IMR-90 (cell line): Measurements from ENCODE around the gene RFX4. TPM values are rescaled to one million over a fixed set of nuclear protein-coding genes. Genes with fewer than 3 reads are reported as not detected.

Source experiments
- ATAC-seq: fragments of 200-7000 bp; cut with Tn5 transposase; 2 replicates; pipeline ENCODE4 v1.9.1; 2020; ENCODE audit warnings: low read depth, mild to moderate bottlenecking, moderate library complexity
- BruUV-seq: library from RNA; stranded (reverse); fragments of 400-500 nt; replicated peaks from 2 replicates; lab custom pipeline; 2021; lab: Mats Ljungman, UMichigan
- CTCF ChIA-PET: fragments of 300-600 bp; formaldehyde crosslinking; extraction: SDS; loops from one replicate; lab custom pipeline; 2021; ENCODE audit warnings: antibody characterized with exemption; lab: Yijun Ruan, JAX
- POLR2A ChIA-PET: fragments of 300-600 bp; sonication (Branson Sonifier 250); formaldehyde crosslinking; loops from one replicate; lab custom pipeline; 2022; ENCODE audit warnings: antibody characterized with exemption; ENCODE audit not compliant: unreplicated experiment; lab: Charles Lee
- DNase-seq: peaks from one replicate; pipeline ENCODE4 v3.0.0; 2013
- H2AFZ ChIP-seq: replicated peaks from 2 replicates; pipeline ENCODE3; 2013; ENCODE audit warnings: low read length, mild to moderate bottlenecking; ENCODE audit not compliant: poor library complexity
- H2AK5ac ChIP-seq: 2 replicates; pipeline ENCODE4 v1.6.1; 2013; ENCODE audit warnings: low read depth, low read length, inconsistent platforms
- H2AK9ac ChIP-seq: replicated peaks from 2 replicates; pipeline ENCODE3; 2013; ENCODE audit warnings: mild to moderate bottlenecking, low read depth, low read length, moderate library complexity; ENCODE audit not compliant: poor library complexity
- H2BK120ac ChIP-seq: 2 replicates; pipeline ENCODE4 v1.6.1; 2013; ENCODE audit warnings: low read depth, low read length, inconsistent platforms
- H2BK15ac ChIP-seq: 3 replicates; pipeline ENCODE4 v1.6.1; 2013; ENCODE audit warnings: low read depth, low read length, inconsistent platforms
- H2BK20ac ChIP-seq: 2 replicates; pipeline ENCODE4 v1.6.1; 2013; ENCODE audit warnings: low read depth, mild to moderate bottlenecking, inconsistent platforms, low read length, moderate library complexity
- H2BK5ac ChIP-seq: 2 replicates; pipeline ENCODE4 v1.6.1; 2013; ENCODE audit warnings: mild to moderate bottlenecking, low read depth, low read length, inconsistent platforms; ENCODE audit not compliant: poor library complexity, severe bottlenecking
- H3K14ac ChIP-seq: replicated peaks from 2 replicates; pipeline ENCODE4 v1.6.1; 2013; ENCODE audit warnings: low read depth, low read length, inconsistent platforms
- H3K18ac ChIP-seq: 2 replicates; pipeline ENCODE4 v1.6.1; 2013; ENCODE audit warnings: low read depth, low read length, control low read depth
- H3K23ac ChIP-seq: 2 replicates; pipeline ENCODE4 v1.6.1; 2013; ENCODE audit warnings: low read depth, low read length, inconsistent platforms
- H3K27ac ChIP-seq: 2 replicates; pipeline ENCODE4 v1.5.1; 2013; ENCODE audit warnings: mild to moderate bottlenecking, control low read depth, low read length; ENCODE audit not compliant: insufficient read depth
- H3K27me3 ChIP-seq: 2 replicates; pipeline ENCODE4 v1.6.1; 2013; ENCODE audit warnings: low read length; ENCODE audit not compliant: control insufficient read depth, insufficient read depth
- H3K36me3 ChIP-seq: 2 replicates; pipeline ENCODE4 v1.6.1; 2013; ENCODE audit warnings: low read length, mixed read lengths; ENCODE audit not compliant: control insufficient read depth, insufficient read depth
- H3K4ac ChIP-seq: 2 replicates; pipeline ENCODE4 v1.6.1; 2013; ENCODE audit warnings: low read depth, low read length, inconsistent platforms
- H3K4me1 ChIP-seq: 2 replicates; pipeline ENCODE4 v1.6.1; 2013; ENCODE audit warnings: low read length, mixed read lengths; ENCODE audit not compliant: control insufficient read depth, insufficient read depth
- H3K4me2 ChIP-seq: 2 replicates; pipeline ENCODE4 v1.6.1; 2013; ENCODE audit warnings: low read depth, mild to moderate bottlenecking, control low read depth, low read length, moderate library complexity
- H3K4me3 ChIP-seq: 2 replicates; pipeline ENCODE4 v1.5.1; 2013; ENCODE audit warnings: low read depth, mild to moderate bottlenecking, control low read depth, low read length, moderate library complexity; ENCODE audit not compliant: insufficient read depth
- H3K56ac ChIP-seq: 2 replicates; pipeline ENCODE4 v1.6.1; 2013; ENCODE audit warnings: low read length, inconsistent platforms; ENCODE audit not compliant: insufficient read depth; ENCODE audit errors: extremely low read depth
- H3K79me1 ChIP-seq, 2 experiments: 2 replicates each; pipeline ENCODE4 v1.6.1; 2013; ENCODE audit warnings: low read length in 2 of 2, inconsistent platforms in 1 of 2, low read depth in 1 of 2
- H3K9ac ChIP-seq: 2 replicates; pipeline ENCODE4 v1.6.1; 2013; ENCODE audit warnings: low read depth, low read length, control low read depth
- H3K9me1 ChIP-seq: 2 replicates; pipeline ENCODE4 v1.6.1; 2013; ENCODE audit warnings: low read length, inconsistent platforms; ENCODE audit not compliant: insufficient read depth
- H3K9me3 ChIP-seq: 2 replicates; pipeline ENCODE4 v1.6.1; 2013; ENCODE audit warnings: low read length; ENCODE audit not compliant: control insufficient read depth, insufficient read depth
- H4K20me1 ChIP-seq: 2 replicates; pipeline ENCODE4 v1.6.1; 2013; ENCODE audit warnings: low read length, inconsistent platforms; ENCODE audit not compliant: insufficient read depth
- H4K5ac ChIP-seq: 2 replicates; pipeline ENCODE4 v1.6.1; 2013; ENCODE audit warnings: mild to moderate bottlenecking, low read depth, low read length, control low read depth
- H4K8ac ChIP-seq, 2 experiments: 2 replicates each; pipeline ENCODE4 v1.6.1; 2013; ENCODE audit warnings: low read depth in 2 of 2, low read length in 2 of 2, control low read depth in 1 of 2, inconsistent platforms in 1 of 2
- H4K91ac ChIP-seq: 2 replicates; pipeline ENCODE4 v1.6.1; 2013; ENCODE audit warnings: low read depth, low read length, inconsistent platforms; ENCODE audit not compliant: insufficient read depth
- BHLHE40 ChIP-seq: fragments of 150-350 bp; IDR thresholded peaks from 2 replicates; pipeline ENCODE4 v1.6.1; 2016; ENCODE audit warnings: mild to moderate bottlenecking, low read depth, low read length
- CEBPB ChIP-seq: IDR thresholded peaks from 2 replicates; pipeline ENCODE4 v1.6.1; 2012; ENCODE audit warnings: low read depth, low read length, improper control_type of control experiment
- CHD1 ChIP-seq: IDR thresholded peaks from 2 replicates; pipeline ENCODE4 v1.6.1; 2012; ENCODE audit warnings: low read depth, low read length, improper control_type of control experiment
- CTCF ChIP-seq: conservative IDR thresholded peaks from 2 replicates; pipeline ENCODE4 v1.5.1; 2012; ENCODE audit warnings: mild to moderate bottlenecking, low read depth, low read length, improper control_type of control experiment
- FOS ChIP-seq: fragments of 150-350 bp; IDR thresholded peaks from 2 replicates; pipeline ENCODE4 v1.6.1; 2016; ENCODE audit warnings: low read depth, low read length
- MAFK ChIP-seq: IDR thresholded peaks from 2 replicates; pipeline ENCODE4 v1.6.1; 2012; ENCODE audit warnings: low read depth, low read length, improper control_type of control experiment
- MXI1 ChIP-seq: IDR thresholded peaks from 2 replicates; pipeline ENCODE4 v1.6.1; 2012; ENCODE audit warnings: low read depth, mild to moderate bottlenecking, low read length, moderate library complexity, borderline replicate concordance
- POLR2A ChIP-seq: IDR thresholded peaks from 2 replicates; pipeline ENCODE4 v1.6.1; 2012; ENCODE audit warnings: mild to moderate bottlenecking, low read depth, low read length
- RCOR1 ChIP-seq: IDR thresholded peaks from 2 replicates; pipeline ENCODE4 v1.6.1; 2012; ENCODE audit warnings: mild to moderate bottlenecking, low read length, improper control_type of control experiment; ENCODE audit not compliant: insufficient replicate concordance
- RFX5 ChIP-seq: IDR thresholded peaks from 2 replicates; pipeline ENCODE4 v1.8.0; 2012; ENCODE audit warnings: low read depth, mild to moderate bottlenecking, low read length, moderate library complexity
- SMC3 ChIP-seq: fragments of 150-350 bp; IDR thresholded peaks from 2 replicates; pipeline ENCODE4 v1.6.1; 2016; ENCODE audit warnings: low read depth, mild to moderate bottlenecking, antibody characterized with exemption, low read length, moderate library complexity
- USF2 ChIP-seq: fragments of 150-350 bp; IDR thresholded peaks from 2 replicates; pipeline ENCODE4 v1.6.1; 2017; ENCODE audit warnings: mild to moderate bottlenecking, antibody characterized with exemption, low read length, low read depth
- WGBS, 2 experiments: methylation state at CpG; one replicate each; pipeline versions ENCODE4 v1.1.5 to v1.1.7; 2013; ENCODE audit warnings: missing lambda C conversion rate in 2 of 2; ENCODE audit not compliant: insufficient read length in 1 of 2; ENCODE audit errors: extremely low coverage in 2 of 2; 5-methylcytosine and 5-hydroxymethylcytosine counted together
- dilution Hi-C: fragments of 300-500 bp; cut with HindIII; formaldehyde crosslinking; loops from one replicate; pipeline ENCODE4 v1.14.3; 2018; ENCODE audit warnings: low sequenced_read_pairs; ENCODE audit not compliant: unreplicated experiment
- in situ Hi-C: fragments of 300-500 bp; cut with MboI; formaldehyde crosslinking; loops from 3 replicates; pipeline ENCODE4 v1.14.3; 2019; ENCODE audit warnings: low sequenced_read_pairs, inconsistent platforms, mixed read lengths
- intact Hi-C: fragments of 100-400 bp; cut with micrococcal nuclease; formaldehyde crosslinking; loops from 2 replicates; pipeline ENCODE4 v1.10.0; 2022
- polyA plus RNA-seq, 3 experiments: library from polyadenylated mRNA; depleted of rRNA; stranded (reverse); fragments of >200 nt; gene quantifications; 2 replicates each; pipeline ENCODE4 v1.2.3, GENCODE V29; 2012; ENCODE audit warnings: low replicate concordance in 1 of 3
- total RNA-seq: library from RNA; depleted of rRNA; stranded (reverse); fragments of >200 nt; gene quantifications from 2 replicates; pipeline ENCODE4 v1.2.3, GENCODE V29; 2012

The RFX4 gene
- total and polyA plus RNA-seq, 2 of the 4 experiments (the other 2 are of a cell fraction): not detected

GRCh38 chr12:106801830-106802533, 219.2 kb downstream of the RFX4 start:
- Histone ChIP-seq H3K23ac (no peak overlapping the region), H2AK9ac (no peak overlapping the region), H2BK5ac (no peak overlapping the region), H3K9ac (no peak overlapping the region), H2AK5ac (no peak overlapping the region), H3K4me3 (no peak overlapping the region), H4K20me1 (no peaks in the 10 kb centered on the region), H3K14ac (no peak overlapping the region), H3K27ac (no peak overlapping the region), H4K91ac (no peak overlapping the region), H3K36me3 (peaks cover 5% of the 10 kb centered on the region), H3K4ac (no peak overlapping the region), H2BK120ac (no peak overlapping the region), H3K4me2 (no peak overlapping the region), H3K9me1 (no peaks in the 10 kb centered on the region), H2BK15ac (no peak overlapping the region), H3K18ac (no peak overlapping the region), H3K27me3 (no peaks in the 10 kb centered on the region), H2AFZ (no peak overlapping the region), H3K79me1 (peaks cover 0 to 6% of the 10 kb centered on the region in 2 experiments; a peak in 2 of 4 replicates), H2BK20ac (no peak overlapping the region), H4K8ac (no peak overlapping the region), H3K9me3 (no peaks in the 10 kb centered on the region), H3K4me1 (no peaks in the 10 kb centered on the region), H3K56ac (no peak overlapping the region), H4K5ac (no peak overlapping the region)
- in situ Hi-C loops (no loop called here), intact Hi-C loops (no loop called here), dilution Hi-C loops (no loop called here)
- DNase-seq (no peak), ATAC-seq (no peak)
- no CpG with 5 or more reads among the region's 4 CpGs for WGBS, 2 experiments
- ChIA-PET CTCF (no interaction called here), POLR2A (no interaction called here)
- TF ChIP-seq BHLHE40 (no peak), POLR2A (no peak), SMC3 (no peak), FOS (no peak), CTCF (no peak), RFX5 (no peak), CHD1 (no peak), MXI1 (no peak), RCOR1 (no peak), MAFK (no peak), USF2 (no peak), CEBPB (no peak)
- BruUV-seq: no TSS peak
